GM12878 (cell line): Measurements from ENCODE around the gene PACS1. TPM values are rescaled to one million over a fixed set of nuclear protein-coding genes. Genes with fewer than 3 reads are reported as not detected.
A peak's percentile ranks its signal among the peaks of the same experiment; 100 is the strongest.

Experiments used
- ATAC-seq: fragments of 200-7000 bp; cut with Tn5 transposase; 3 replicates; pipeline ENCODE4 v1.9.1; 2020; ENCODE audit warnings: mild to moderate bottlenecking, moderate library complexity
- BruUV-seq: library from RNA; stranded (reverse); fragments of 400-500 nt; replicated peaks from 2 replicates; lab custom pipeline; 2021; lab: Mats Ljungman, UMichigan
- CTCF ChIA-PET: fragments of 300-600 bp; sonication (Branson Sonifier 250); formaldehyde crosslinking; extraction: SDS; loops from one replicate; lab custom pipeline; 2021; ENCODE audit warnings: inconsistent platforms; lab: Yijun Ruan, JAX
- POLR2A ChIA-PET: fragments of 350-600 bp; formaldehyde crosslinking; extraction: SDS; loops from one replicate; lab custom pipeline; 2021; ENCODE audit warnings: inconsistent platforms; lab: Charles Lee
- RAD21 ChIA-PET: fragments of 300-600 bp; sonication (Branson Sonifier 250); formaldehyde crosslinking; loops from one replicate; lab custom pipeline; 2023; ENCODE audit warnings: antibody characterized with exemption; ENCODE audit not compliant: unreplicated experiment; lab: Charles Lee
- SMC1A ChIA-PET: fragments of 300-600 bp; sonication (Branson Sonifier 250); formaldehyde crosslinking; loops from one replicate; lab custom pipeline; 2023; ENCODE audit not compliant: unreplicated experiment, uncharacterized antibody; lab: Charles Lee
- DNase-seq: peaks from one replicate; pipeline ENCODE4 v3.0.0-alpha.2; 2011; ENCODE audit warnings: low read depth, low spot score
- FAIRE-seq: peaks from 3 replicates; lab custom pipeline; 2011; peaks lifted over from hg19 to GRCh38; lab: Jason Lieb, UNC
- H2AFZ ChIP-seq: 2 replicates; pipeline ENCODE4 v1.6.0; 2011; ENCODE audit warnings: low read depth, low read length, control low read depth; ENCODE audit not compliant: control insufficient read depth
- H3K27ac ChIP-seq: 2 replicates; pipeline ENCODE4 v1.5.1; 2011; ENCODE audit warnings: control low read depth; ENCODE audit not compliant: control insufficient read depth, insufficient read depth
- H3K27me3 ChIP-seq, 2 experiments: replicated peaks in 1 of 2; 2 replicates each; pipeline versions ENCODE4 v1.6.0 to v1.6.1; 2011; ENCODE audit warnings: low read length in 1 of 2; ENCODE audit not compliant: control insufficient read depth in 2 of 2, insufficient read depth in 2 of 2
- H3K36me3 ChIP-seq, 2 experiments: 2 replicates each; pipeline ENCODE4 v1.5.1; 2011; ENCODE audit warnings: low read length in 1 of 2; ENCODE audit not compliant: control insufficient read depth in 2 of 2, insufficient read depth in 2 of 2
- H3K4me1 ChIP-seq: 2 replicates; pipeline ENCODE4 v1.6.1; 2011; ENCODE audit warnings: mild to moderate bottlenecking, low read length, moderate library complexity, mixed read lengths; ENCODE audit not compliant: control insufficient read depth, insufficient read depth
- H3K4me2 ChIP-seq: 2 replicates; pipeline ENCODE4 v1.6.0; 2011; ENCODE audit warnings: control low read depth; ENCODE audit not compliant: control insufficient read depth, insufficient read depth
- H3K4me3 ChIP-seq: fragments of 200-600 bp; sonication (generic); 2 replicates; pipeline ENCODE4 v1.5.1; 2016
- H3K79me2 ChIP-seq: 2 replicates; pipeline ENCODE4 v1.6.0; 2011; ENCODE audit warnings: low read length; ENCODE audit not compliant: control insufficient read depth, insufficient read depth
- H3K9ac ChIP-seq: 2 replicates; pipeline ENCODE4 v1.8.0; 2011; ENCODE audit warnings: low read length, control low read depth, mixed read lengths; ENCODE audit not compliant: control insufficient read depth, insufficient read depth
- H3K9me3 ChIP-seq: replicated peaks from 3 replicates; pipeline ENCODE4 v1.5.1; 2011; ENCODE audit warnings: mild to moderate bottlenecking, low read length; ENCODE audit not compliant: control insufficient read depth, insufficient read depth
- H4K20me1 ChIP-seq: 2 replicates; pipeline ENCODE4 v1.6.0; 2011; ENCODE audit not compliant: control insufficient read depth, insufficient read depth
- ATF7 ChIP-seq: fragments of 450-650 bp; IDR thresholded peaks from 2 replicates; pipeline ENCODE4 v1.6.1; 2016; ENCODE audit warnings: low read depth, mild to moderate bottlenecking
- CREB1 ChIP-seq: IDR thresholded peaks from 2 replicates; pipeline ENCODE4 v1.6.1; 2012; ENCODE audit warnings: low read depth, mild to moderate bottlenecking, inconsistent platforms
- JUND ChIP-seq: IDR thresholded peaks from 2 replicates; pipeline ENCODE4 v1.6.1; 2012; ENCODE audit warnings: low read depth, mild to moderate bottlenecking, low read length, improper control_type of control experiment, moderate library complexity
- NFYB ChIP-seq: IDR thresholded peaks from 2 replicates; pipeline ENCODE4 v1.6.1; 2011; ENCODE audit warnings: low read depth, mild to moderate bottlenecking, low read length, improper control_type of control experiment, moderate library complexity; ENCODE audit not compliant: insufficient read depth
- PAX5 ChIP-seq: IDR thresholded peaks from 2 replicates; pipeline ENCODE4 v1.6.1; 2011; ENCODE audit warnings: low read depth, low read length, borderline replicate concordance
- WGBS: methylation state at CpG from one replicate; pipeline ENCODE4 v1.1.6; 2016; ENCODE audit warnings: low lambda C conversion rate; ENCODE audit not compliant: insufficient replicate concordance, insufficient coverage; ENCODE audit errors: missing lambda C conversion rate; 5-methylcytosine and 5-hydroxymethylcytosine counted together
- in situ Hi-C: fragments of 300-500 bp; cut with MboI; formaldehyde crosslinking; loops from 9 replicates; pipeline ENCODE4 v1.14.3; 2018; ENCODE audit warnings: mixed read lengths
- intact Hi-C: fragments of 100-400 bp; cut with micrococcal nuclease; formaldehyde crosslinking; loops from one replicate; pipeline ENCODE4 v1.14.2; 2022; ENCODE audit not compliant: unreplicated experiment
- polyA plus RNA-seq, 11 experiments: library from polyadenylated mRNA; depleted of rRNA in 4 of 11; unstranded in 6 of 11; stranded (reverse) in 5 of 11; fragments of >200 nt; fragmentation: Nextera tagmentation in 4 of 11; fragmentation: Illumina TruSeq in 1 of 11; extraction: Ambion mirVana in 4 of 11; extraction: Trizol in 1 of 11; gene quantifications; 1 replicate in 1 of 11; 2 replicates in 10 of 11; pipeline versions ENCODE4 v1.2.1 to v1.2.3, GENCODE V29; 2011 to 2016; ENCODE audit warnings: inconsistent platforms in 2 of 11, missing spikeins in 2 of 11, low read depth in 1 of 11
- total RNA-seq, 4 experiments: library from RNA; depleted of rRNA in 3 of 4; stranded (reverse); fragments of >200 nt in 3 of 4; fragmentation: Illumina TruSeq in 1 of 4; extraction: Trizol in 1 of 4; gene quantifications; 2 replicates each; pipeline versions ENCODE4 v1.2.1 to v1.2.3, GENCODE V29; 2013 to 2021

The PACS1 gene
- total and polyA plus RNA-seq, 10 of the 15 experiments (the other 5 are each of a cell fraction or from before 2014, with no cell fraction given): 1.1 to 74.3 (median 17.9) TPM

- Histone ChIP-seq H3K27me3 (no peaks in the 10 kb centered on the region), H3K4me3 (no peak overlapping the region), H3K27ac (no peak overlapping the region; the same call in 1 of the 2 replicates), H3K9me3 (no peaks in the 10 kb centered on the region), H3K79me2 (peaks cover 69% of the 10 kb centered on the region), H3K36me3 (0 out of 4 replicates have a peak, but pooled peaks cover 0 to 1% of the 10 kb centered on the region in 2 experiments), H2AFZ (no peak overlapping the region), H3K4me1 (peaks cover 51% of the 10 kb centered on the region), H4K20me1 (no peaks in the 10 kb centered on the region), H3K9ac (no peak overlapping the region), H3K4me2 (no peak overlapping the region)
- peak; percentile 8; the same call in 1 of the 3 replicates for ATAC-seq
- ChIA-PET POLR2A (interaction anchor here (0.5 to 10.3 kb wide), 8 partner anchors 10 to 433 kb away, joined by 3 to 91 read pairs (median 6); no protein-coding TSS in a partner anchor), CTCF (interaction anchor here (0.6 to 12.2 kb wide), 11 partner anchors 9 to 50 kb away, joined by 3 to 109 read pairs (median 5); partner anchors contain the start of gene PACS1), RAD21 (interaction anchor here (1.1 to 2.8 kb wide), 6 partner anchors 16 to 51 kb away, joined by 4 to 15 read pairs (median 6); no protein-coding TSS in a partner anchor), SMC1A (interaction anchor here (0.6 to 14.6 kb wide), 14 partner anchors 8 to 480 kb away, joined by 3 to 265 read pairs (median 4); partner anchors contain the start of genes PACS1 and SF3B2)
- TF ChIP-seq CREB1 (peak; percentile 57; the same call in 1 of the 2 replicates), ATF7 (peak; percentile 67), JUND (no peak)
- no peak for DNase-seq
- no TSS peak for BruUV-seq
- FAIRE-seq: no peak
- in situ Hi-C loops (no loop called here), intact Hi-C loops (no loop called here)
- WGBS: 75% methylated on average over 5 of the region's 5 CpGs
Observed at GRCh38 chr11:66119348-66120133, 49.5 kb downstream of the PACS1 start.

DNA sequence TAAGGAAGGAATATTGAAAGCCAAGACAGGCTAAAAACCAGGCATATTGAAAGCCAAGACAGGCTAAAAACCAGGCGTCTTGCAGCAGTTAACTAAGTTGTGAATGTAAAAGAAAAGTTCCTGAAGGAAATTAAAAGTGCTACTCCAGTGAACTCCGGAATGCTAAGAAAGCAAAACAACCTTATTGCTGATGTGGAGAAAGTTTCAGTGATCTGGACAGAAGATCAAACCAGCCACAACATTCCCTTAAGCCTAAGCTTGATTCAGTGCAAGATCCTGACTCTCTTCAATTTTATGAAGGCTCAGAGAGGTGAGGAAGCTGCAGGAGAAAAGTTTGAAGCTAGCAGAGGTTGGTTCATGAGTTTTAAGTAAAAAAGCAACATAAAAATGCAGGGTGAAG is 51.4 kb downstream of the PACS1 start:
- no peak for ATAC-seq
- no peak for FAIRE-seq
- no TSS peak for BruUV-seq
- Histone ChIP-seq H3K4me1 (peaks cover 52% of the 10 kb centered on the region), H3K36me3 (peaks cover 0 to 1% of the 10 kb centered on the region in 2 experiments; a peak in 1 of 4 replicates), H3K79me2 (peaks cover 64% of the 10 kb centered on the region), H3K9me3 (no peaks in the 10 kb centered on the region), H3K4me3 (no peak overlapping the region), H3K9ac (no peak overlapping the region), H3K27me3 (no peaks in the 10 kb centered on the region), H4K20me1 (no peaks in the 10 kb centered on the region), H2AFZ (no peak overlapping the region), H3K27ac (no peak overlapping the region), H3K4me2 (no peak overlapping the region)
- ChIA-PET CTCF (interaction anchor here (0.9 to 12.2 kb wide), 6 partner anchors 8 to 160 kb away, joined by 3 to 109 read pairs (median 4); partner anchors contain the start of gene PACS1), SMC1A (interaction anchor here (1.0 to 14.6 kb wide), 6 partner anchors 8 to 47 kb away, joined by 3 to 265 read pairs (median 4); partner anchors contain the start of gene PACS1), POLR2A (interaction anchor here (1.7 kb wide), 1 partner anchor 40 kb away, joined by 5 read pairs; no protein-coding TSS in a partner anchor), RAD21 (interaction anchor here (1.1 to 2.8 kb wide), 3 partner anchors 11 to 50 kb away, joined by 3 to 10 read pairs (median 3); no protein-coding TSS in a partner anchor)
- intact Hi-C loops: no loop called here
- no peak for DNase-seq
- WGBS: 47% methylated on average over 2 of the region's 2 CpGs
- no peak for TF ChIP-seq PAX5
- TF ChIP-seq NFYB: no peak
- in situ Hi-C loops: no loop called here
